ENCODE results near the gene LRRC71.

The LRRC71 gene

GRCh38 chr1:156920233-156921052 is at the start of gene LRRC71:
Gene LRRC71 (plus strand): TSS chr1:156920632. CDS start chr1:156920804, 172 bp downstream.
- peaks cover 0 to 24% of the 10 kb centered on the region in 2 donors for H3K4me1 ChIP-seq (ENCODE audit: control insufficient read depth in 1 of 2, insufficient read depth in 2 of 2, low read length in 2 of 2)
- H3K4me3 ChIP-seq (ENCODE audit: low read depth in 1 of 2, low read length in 2 of 2) = peak within 1 kb of the TSS in 1 of 2 donors; percentile 32
- no peak within 1 kb of the TSS for H3K27ac ChIP-seq (ENCODE audit: low read length)
- H3K36me3 ChIP-seq (ENCODE audit: control insufficient read depth in 1 of 2, insufficient read depth in 2 of 2, low read length in 2 of 2) = no peaks in the 10 kb centered on the region
- H3K9me3 ChIP-seq (ENCODE audit: control insufficient read depth in 1 of 2, low read length in 2 of 2) = no peaks in the 10 kb centered on the region
- H3K27me3 ChIP-seq (ENCODE audit: low read depth, low read length) = peaks cover 49% of the 10 kb centered on the region

GRCh38 chr1:156873659-156874058 is 46.8 kb upstream of the LRRC71 start:
- Histone ChIP-seq H3K9me3 (ENCODE audit: control insufficient read depth in 1 of 2, low read length in 2 of 2) (no peaks in the 10 kb centered on the region), H3K4me1 (ENCODE audit: control insufficient read depth in 1 of 2, insufficient read depth in 2 of 2, low read length in 2 of 2) (no peaks in the 10 kb centered on the region), H3K27ac (ENCODE audit: low read length) (no peak overlapping the region), H3K36me3 (ENCODE audit: control insufficient read depth in 1 of 2, insufficient read depth in 2 of 2, low read length in 2 of 2) (no peaks in the 10 kb centered on the region), H3K27me3 (ENCODE audit: low read depth, low read length) (no peaks in the 10 kb centered on the region), H3K4me3 (ENCODE audit: low read depth in 1 of 2, low read length in 2 of 2) (no peak overlapping the region)

GRCh38 chr1:156874142-156874541 is 46.3 kb upstream of the LRRC71 start:
- Histone ChIP-seq H3K4me3 (ENCODE audit: low read depth in 1 of 2, low read length in 2 of 2) (no peak overlapping the region), H3K27me3 (ENCODE audit: low read depth, low read length) (no peaks in the 10 kb centered on the region), H3K36me3 (ENCODE audit: control insufficient read depth in 1 of 2, insufficient read depth in 2 of 2, low read length in 2 of 2) (no peaks in the 10 kb centered on the region), H3K27ac (ENCODE audit: low read length) (no peak overlapping the region), H3K4me1 (ENCODE audit: control insufficient read depth in 1 of 2, insufficient read depth in 2 of 2, low read length in 2 of 2) (no peaks in the 10 kb centered on the region), H3K9me3 (ENCODE audit: control insufficient read depth in 1 of 2, low read length in 2 of 2) (no peaks in the 10 kb centered on the region)

GRCh38 chr1:156874572-156875340 is 45.7 kb upstream of the LRRC71 start:
- H3K9me3 ChIP-seq (ENCODE audit: control insufficient read depth in 1 of 2, low read length in 2 of 2) = no peaks in the 10 kb centered on the region
- no peaks in the 10 kb centered on the region for H3K36me3 ChIP-seq (ENCODE audit: control insufficient read depth in 1 of 2, insufficient read depth in 2 of 2, low read length in 2 of 2)
- H3K4me1 ChIP-seq (ENCODE audit: control insufficient read depth in 1 of 2, insufficient read depth in 2 of 2, low read length in 2 of 2) = no peaks in the 10 kb centered on the region
- no peak overlapping the region for H3K4me3 ChIP-seq (ENCODE audit: low read depth in 1 of 2, low read length in 2 of 2)
- H3K27me3 ChIP-seq (ENCODE audit: low read depth, low read length) = no peaks in the 10 kb centered on the region
- no peak overlapping the region for H3K27ac ChIP-seq (ENCODE audit: low read length)

- Histone ChIP-seq H3K4me1 (ENCODE audit: control insufficient read depth in 1 of 2, insufficient read depth in 2 of 2, low read length in 2 of 2) (no peaks in the 10 kb centered on the region), H3K9me3 (ENCODE audit: control insufficient read depth in 1 of 2, low read length in 2 of 2) (no peaks in the 10 kb centered on the region), H3K27me3 (ENCODE audit: low read depth, low read length) (no peaks in the 10 kb centered on the region), H3K36me3 (ENCODE audit: control insufficient read depth in 1 of 2, insufficient read depth in 2 of 2, low read length in 2 of 2) (no peaks in the 10 kb centered on the region), H3K27ac (ENCODE audit: low read length) (no peak overlapping the region), H3K4me3 (ENCODE audit: low read depth in 1 of 2, low read length in 2 of 2) (no peak overlapping the region)
Measured at GRCh38 chr1:156875341-156875615, 45.2 kb upstream of the LRRC71 start.

GRCh38 chr1:156876281-156876680 is 44.2 kb upstream of the LRRC71 start:
- H3K4me1 ChIP-seq (ENCODE audit: control insufficient read depth in 1 of 2, insufficient read depth in 2 of 2, low read length in 2 of 2) = no peaks in the 10 kb centered on the region
- no peaks in the 10 kb centered on the region for H3K27me3 ChIP-seq (ENCODE audit: low read depth, low read length)
- H3K4me3 ChIP-seq (ENCODE audit: low read depth in 1 of 2, low read length in 2 of 2) = no peak overlapping the region
- H3K9me3 ChIP-seq (ENCODE audit: control insufficient read depth in 1 of 2, low read length in 2 of 2) = no peaks in the 10 kb centered on the region
- H3K27ac ChIP-seq (ENCODE audit: low read length) = no peak overlapping the region
- H3K36me3 ChIP-seq (ENCODE audit: control insufficient read depth in 1 of 2, insufficient read depth in 2 of 2, low read length in 2 of 2) = no peaks in the 10 kb centered on the region

- Histone ChIP-seq H3K36me3 (ENCODE audit: control insufficient read depth in 1 of 2, insufficient read depth in 2 of 2, low read length in 2 of 2) (no peaks in the 10 kb centered on the region), H3K4me1 (ENCODE audit: control insufficient read depth in 1 of 2, insufficient read depth in 2 of 2, low read length in 2 of 2) (no peaks in the 10 kb centered on the region), H3K9me3 (ENCODE audit: control insufficient read depth in 1 of 2, low read length in 2 of 2) (no peaks in the 10 kb centered on the region), H3K27me3 (ENCODE audit: low read depth, low read length) (no peaks in the 10 kb centered on the region), H3K27ac (ENCODE audit: low read length) (no peak overlapping the region), H3K4me3 (ENCODE audit: low read depth in 1 of 2, low read length in 2 of 2) (no peak overlapping the region)
Measured at GRCh38 chr1:156877433-156878170, 42.8 kb upstream of the LRRC71 start.

- Histone ChIP-seq H3K27me3 (ENCODE audit: low read depth, low read length) (peaks cover 6% of the 10 kb centered on the region), H3K27ac (ENCODE audit: low read length) (no peak overlapping the region), H3K36me3 (ENCODE audit: control insufficient read depth in 1 of 2, insufficient read depth in 2 of 2, low read length in 2 of 2) (no peaks in the 10 kb centered on the region), H3K4me3 (ENCODE audit: low read depth in 1 of 2, low read length in 2 of 2) (no peak overlapping the region), H3K9me3 (ENCODE audit: control insufficient read depth in 1 of 2, low read length in 2 of 2) (no peaks in the 10 kb centered on the region), H3K4me1 (ENCODE audit: control insufficient read depth in 1 of 2, insufficient read depth in 2 of 2, low read length in 2 of 2) (no peaks in the 10 kb centered on the region)
Measured at GRCh38 chr1:156879876-156880275, 40.6 kb upstream of the LRRC71 start.

- no peaks in the 10 kb centered on the region for H3K4me1 ChIP-seq (ENCODE audit: control insufficient read depth in 1 of 2, insufficient read depth in 2 of 2, low read length in 2 of 2)
Measured at GRCh38 chr1:156880473-156880872, 40.0 kb upstream of the LRRC71 start.

GRCh38 chr1:156881101-156881500 is 39.3 kb upstream of the LRRC71 start:
- H3K9me3 ChIP-seq (ENCODE audit: control insufficient read depth in 1 of 2, low read length in 2 of 2) = no peaks in the 10 kb centered on the region
- no peaks in the 10 kb centered on the region for H3K36me3 ChIP-seq (ENCODE audit: control insufficient read depth in 1 of 2, insufficient read depth in 2 of 2, low read length in 2 of 2)
- H3K27ac ChIP-seq (ENCODE audit: low read length) = no peak overlapping the region
- no peak overlapping the region for H3K4me3 ChIP-seq (ENCODE audit: low read depth in 1 of 2, low read length in 2 of 2)
- H3K27me3 ChIP-seq (ENCODE audit: low read depth, low read length) = peaks cover 6% of the 10 kb centered on the region
- no peaks in the 10 kb centered on the region for H3K4me1 ChIP-seq (ENCODE audit: control insufficient read depth in 1 of 2, insufficient read depth in 2 of 2, low read length in 2 of 2)

More at GRCh38 chr1:156880473-156880872, 40.0 kb upstream of the LRRC71 start:
- H3K27ac ChIP-seq (ENCODE audit: low read length) = no peak overlapping the region
- no peaks in the 10 kb centered on the region for H3K9me3 ChIP-seq (ENCODE audit: control insufficient read depth in 1 of 2, low read length in 2 of 2)
- no peak overlapping the region for H3K4me3 ChIP-seq (ENCODE audit: low read depth in 1 of 2, low read length in 2 of 2)
- no peaks in the 10 kb centered on the region for H3K36me3 ChIP-seq (ENCODE audit: control insufficient read depth in 1 of 2, insufficient read depth in 2 of 2, low read length in 2 of 2)
- H3K27me3 ChIP-seq (ENCODE audit: low read depth, low read length) = peaks cover 6% of the 10 kb centered on the region

- no peaks in the 10 kb centered on the region for H3K36me3 ChIP-seq (ENCODE audit: control insufficient read depth in 1 of 2, insufficient read depth in 2 of 2, low read length in 2 of 2)
- no peaks in the 10 kb centered on the region for H3K4me1 ChIP-seq (ENCODE audit: control insufficient read depth in 1 of 2, insufficient read depth in 2 of 2, low read length in 2 of 2)
- H3K4me3 ChIP-seq (ENCODE audit: low read depth in 1 of 2, low read length in 2 of 2) = no peak overlapping the region
- H3K27ac ChIP-seq (ENCODE audit: low read length) = no peak overlapping the region
- no peaks in the 10 kb centered on the region for H3K9me3 ChIP-seq (ENCODE audit: control insufficient read depth in 1 of 2, low read length in 2 of 2)
- H3K27me3 ChIP-seq (ENCODE audit: low read depth, low read length) = peaks cover 6% of the 10 kb centered on the region
Measured at GRCh38 chr1:156881663-156882062, 38.8 kb upstream of the LRRC71 start.
